HepG2 (cell line): ENCODE measurements around the gene DUS3L. TPM values are rescaled to one million over a fixed set of nuclear protein-coding genes. Genes with fewer than 3 reads are reported as not detected.
A peak's percentile ranks its signal among the peaks of the same experiment; 100 is the strongest.

Experiments used
- ATF1 ChIP-seq: IDR thresholded peaks from 2 replicates; pipeline ENCODE4 v1.6.1; 2016; ENCODE audit warnings: mild to moderate bottlenecking, control low read depth
- DRAP1 ChIP-seq: IDR thresholded peaks from 2 replicates; pipeline ENCODE4 v1.6.1; 2016; ENCODE audit warnings: missing genetic modification reagents, missing compliant biosample characterization
- ELF1 ChIP-seq: sonication (generic); formaldehyde crosslinking; IDR thresholded peaks from 2 replicates; pipeline ENCODE4 v1.4.0; 2020; ENCODE audit warnings: missing genetic modification reagents
- FUBP1 ChIP-seq: sonication (generic); formaldehyde crosslinking; IDR thresholded peaks from 2 replicates; pipeline ENCODE4 v1.5.1; 2020; ENCODE audit warnings: missing genetic modification reagents, mild to moderate bottlenecking, borderline replicate concordance
- GRHL1 ChIP-seq: sonication (generic); formaldehyde crosslinking; conservative IDR thresholded peaks from 2 replicates; pipeline ENCODE4 v1.8.0; 2022; ENCODE audit warnings: missing genetic modification reagents
- GZF1 ChIP-seq: sonication (generic); formaldehyde crosslinking; IDR thresholded peaks from 2 replicates; pipeline ENCODE4 v1.5.1; 2020; ENCODE audit warnings: mild to moderate bottlenecking, missing genetic modification reagents
- KDM4B ChIP-seq: sonication (generic); formaldehyde crosslinking; IDR thresholded peaks from 2 replicates; pipeline ENCODE4 v1.4.0; 2020; ENCODE audit warnings: missing genetic modification reagents
- MXD3 ChIP-seq: IDR thresholded peaks from 2 replicates; pipeline ENCODE4 v1.6.1; 2016; ENCODE audit warnings: mild to moderate bottlenecking, missing biosample characterization, missing genetic modification reagents
- MXI1 ChIP-seq: IDR thresholded peaks from 3 replicates; pipeline ENCODE4 v1.6.1; 2012; ENCODE audit warnings: low read depth, low read length, inconsistent platforms, borderline replicate concordance
- PBX2 ChIP-seq: IDR thresholded peaks from 2 replicates; pipeline ENCODE4 v1.6.1; 2016; ENCODE audit warnings: control low read depth
- SCMH1 ChIP-seq: sonication (generic); formaldehyde crosslinking; IDR thresholded peaks from 2 replicates; pipeline ENCODE4 v1.9.0; 2021; ENCODE audit warnings: missing genetic modification reagents, mild to moderate bottlenecking, borderline replicate concordance
- TAF15 ChIP-seq: fragments of 200-400 bp; formaldehyde crosslinking; IDR thresholded peaks from one replicate; pipeline ENCODE4 v1.6.1; 2018; ENCODE audit warnings: mild to moderate bottlenecking, low read depth, low read length; ENCODE audit not compliant: poor library complexity, severe bottlenecking
- TOPORS ChIP-seq: sonication (generic); formaldehyde crosslinking; IDR thresholded peaks from 2 replicates; pipeline ENCODE4 v1.8.0; 2023; ENCODE audit warnings: mild to moderate bottlenecking, missing genetic modification reagents
- ZBTB33 ChIP-seq: sonication (generic); formaldehyde crosslinking; IDR thresholded peaks from 2 replicates; pipeline ENCODE4 v1.4.0; 2020; ENCODE audit warnings: missing genetic modification reagents
- ZNF512B ChIP-seq: sonication (generic); formaldehyde crosslinking; IDR thresholded peaks from 2 replicates; pipeline ENCODE4 v1.5.1; 2020; ENCODE audit warnings: missing genetic modification reagents, mild to moderate bottlenecking, borderline replicate concordance
- ZNF605 ChIP-seq: sonication (generic); formaldehyde crosslinking; IDR thresholded peaks from 2 replicates; pipeline ENCODE4 v1.8.0; 2022; ENCODE audit warnings: mild to moderate bottlenecking, missing genetic modification reagents
- ZSCAN31 ChIP-seq: sonication (generic); formaldehyde crosslinking; IDR thresholded peaks from 2 replicates; pipeline ENCODE4 v1.5.0; 2020; ENCODE audit warnings: low read depth, mild to moderate bottlenecking, missing genetic modification reagents
- polyA plus RNA-seq, 8 experiments: library from polyadenylated mRNA; depleted of rRNA in 3 of 8; stranded (reverse) in 7 of 8; unstranded in 1 of 8; fragments of >200 nt; fragmentation: Illumina TruSeq in 4 of 8; extraction: Trizol in 4 of 8; gene quantifications; 2 replicates each; pipeline versions ENCODE4 v1.2.1 to v1.2.3, GENCODE V29; 2011 to 2016; ENCODE audit warnings: low read depth in 4 of 8, missing spikeins in 1 of 8, mixed read lengths in 1 of 8; ENCODE audit not compliant: insufficient read depth in 1 of 8
- total RNA-seq, 5 experiments: library from RNA; depleted of rRNA; stranded (reverse); fragments of >200 nt; fragmentation: Illumina TruSeq; extraction: Trizol; gene quantifications; 2 replicates each; pipeline ENCODE4 v1.2.3, GENCODE V29; 2016; ENCODE audit warnings: low read depth in 1 of 5

Gene DUS3L
- total and polyA plus RNA-seq, 2 of the 13 experiments (the other 11 are each of a cell fraction or from before 2014, with no cell fraction given): 13.3 to 25.1 TPM

GRCh38 chr19:5839065-5840017 lies 48.4 kb upstream of the DUS3L start, which contains the start of gene FUT6 (continued):
- TF ChIP-seq ELF1 (CRISPR knock-in tag) (peak; percentile 76), KDM4B (no peak), GZF1 (CRISPR knock-in tag) (no peak), ZSCAN31 (CRISPR knock-in tag) (0 out of 2 replicates have a peak, but pooled peaks have one; percentile 10), FUBP1 (CRISPR knock-in tag) (no peak), DRAP1 (CRISPR knock-in tag) (peak; percentile 72), MXI1 (peak; percentile 9; the same call in 1 of the 3 replicates), ZNF512B (CRISPR knock-in tag) (no peak), ZNF605 (CRISPR knock-in tag) (no peak), TAF15 (no peak), PBX2 (no peak), MXD3 (CRISPR knock-in tag) (peak; percentile 22; the same call in 1 of the 2 replicates), SCMH1 (CRISPR knock-in tag) (no peak), TOPORS (peak; percentile 82; the same call in 1 of the 2 replicates), ATF1 (CRISPR knock-in tag) (no peak), ZBTB33 (CRISPR knock-in tag) (no peak), GRHL1 (CRISPR knock-in tag) (no peak)
